Natural killer cell (primary cell): ENCODE measurements around the gene SLC17A1. TPM values are rescaled to one million over a fixed set of nuclear protein-coding genes. Genes with fewer than 3 reads are reported as not detected.

ENCODE experiments used
- ATAC-seq, 3 donors: fragments of 150-1000 bp in 2 of 3; fragments of 200-7000 bp in 1 of 3; cut with Tn5 transposase; 1 replicate in 1 of 3; 2 replicates in 2 of 3; pipeline ENCODE4 v1.10.0; 2021; ENCODE audit warnings: mild to moderate bottlenecking in 2 of 3, moderate library complexity in 2 of 3
- DNase-seq, 2 donors: peaks; one replicate each; pipeline versions ENCODE4 v3.0.0 to v3.0.0-alpha.2; 2013 to 2021; ENCODE audit warnings: mixed read lengths in 1 of 2
- H3K27ac ChIP-seq: one replicate; pipeline ENCODE4 v1.5.1; 2013; ENCODE audit warnings: mild to moderate bottlenecking, low read length
- H3K27me3 ChIP-seq: one replicate; pipeline ENCODE4 v1.6.1; 2013; ENCODE audit warnings: low read length; ENCODE audit not compliant: control insufficient read depth, insufficient read depth
- H3K36me3 ChIP-seq: one replicate; pipeline ENCODE4 v1.6.1; 2013; ENCODE audit warnings: low read length; ENCODE audit not compliant: control insufficient read depth, insufficient read depth
- H3K4me1 ChIP-seq: one replicate; pipeline ENCODE4 v1.6.1; 2013; ENCODE audit warnings: low read length; ENCODE audit not compliant: control insufficient read depth, insufficient read depth
- H3K4me3 ChIP-seq: one replicate; pipeline ENCODE4 v1.5.1; 2013; ENCODE audit warnings: low read length
- H3K9me3 ChIP-seq: one replicate; pipeline ENCODE4 v1.6.1; 2013; ENCODE audit warnings: low read length; ENCODE audit not compliant: control insufficient read depth, insufficient read depth
- H3K27ac Mint-ChIP-seq, 2 donors: one replicate each; pipeline ENCODE4 v1.8.0; 2022; ENCODE audit warnings: mild to moderate bottlenecking in 2 of 2, mixed read lengths in 2 of 2, moderate library complexity in 1 of 2
- H3K27me3 Mint-ChIP-seq, 2 donors: one replicate each; pipeline ENCODE4 v1.8.0; 2022; ENCODE audit warnings: low read depth in 2 of 2, mixed read lengths in 2 of 2
- H3K36me3 Mint-ChIP-seq: one replicate; pipeline ENCODE4 v1.8.0; 2022; ENCODE audit warnings: mixed read lengths
- H3K4me1 Mint-ChIP-seq, 2 donors: one replicate each; pipeline ENCODE4 v1.8.0; 2022; ENCODE audit warnings: mixed read lengths in 2 of 2
- H3K4me3 Mint-ChIP-seq: one replicate; pipeline ENCODE4 v1.8.0; 2022; ENCODE audit warnings: mild to moderate bottlenecking, moderate library complexity, mixed read lengths
- H3K9me3 Mint-ChIP-seq, 2 donors: one replicate each; pipeline ENCODE4 v1.8.0; 2022; ENCODE audit warnings: mixed read lengths in 2 of 2
- CTCF ChIP-seq: fragments of 200-600 bp; IDR thresholded peaks from one replicate; pipeline ENCODE4 v1.8.0; 2022; ENCODE audit warnings: antibody characterized with exemption
- WGBS: methylation state at CpG from one replicate; pipeline ENCODE4 v1.1.7; 2013; ENCODE audit warnings: missing lambda C conversion rate; ENCODE audit not compliant: insufficient coverage; 5-methylcytosine and 5-hydroxymethylcytosine counted together
- intact Hi-C: fragments of 100-400 bp; cut with micrococcal nuclease; formaldehyde crosslinking; loops from one replicate; pipeline ENCODE4 v1.14.2; 2022
- total RNA-seq, 4 donors: library from RNA; stranded (reverse); fragments of 120-200 nt in 1 of 4; gene quantifications; one replicate each; pipeline versions ENCODE4 v1.2.3 to v1.2.4, GENCODE V29; 2013 to 2022

The SLC17A1 gene
- total RNA-seq, 3 donors from 2014 or later (not counting 1 experiment from before 2014, with no cell fraction given) = 0.27 to 0.71 (median 0.50) TPM

DNA sequence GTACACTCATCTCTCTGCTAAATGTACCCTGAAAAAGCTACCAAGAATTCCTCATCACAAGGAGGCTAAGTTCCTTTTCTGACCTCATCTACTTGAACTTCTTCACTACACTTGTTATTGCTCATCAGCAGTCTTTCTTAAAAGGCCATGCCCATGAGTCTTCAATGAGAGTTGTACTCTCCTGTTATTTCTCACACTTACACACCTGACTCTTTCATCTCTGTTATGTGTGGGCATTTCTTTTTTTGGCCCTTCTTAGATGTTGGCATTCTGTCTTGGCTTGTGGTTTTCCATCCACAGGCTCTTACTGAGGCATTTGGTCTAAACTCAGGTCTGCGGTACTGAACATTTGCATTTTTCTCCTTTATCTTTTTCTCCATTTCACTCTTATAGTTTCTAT lies 10.7 kb upstream of the SLC17A1 start:
- Mint-ChIP-seq H3K36me3 (no peaks in the 10 kb centered on the region), H3K4me3 (no peak overlapping the region), H3K4me1 (no peaks in the 10 kb centered on the region), H3K9me3 (no peaks in the 10 kb centered on the region), H3K27me3 (peaks cover 8 to 23% of the 10 kb centered on the region in 2 donors), H3K27ac (no peak overlapping the region)
- Histone ChIP-seq H3K27me3 (peaks cover 6% of the 10 kb centered on the region), H3K4me1 (no peaks in the 10 kb centered on the region), H3K9me3 (no peaks in the 10 kb centered on the region), H3K4me3 (no peak overlapping the region), H3K27ac (no peak overlapping the region), H3K36me3 (no peaks in the 10 kb centered on the region)
- 50% methylated on average over 1 of the region's 1 CpG for WGBS
- DNase-seq (no peak), ATAC-seq (no peak)
- intact Hi-C loops = no loop called here
- TF ChIP-seq CTCF = no peak

DNA sequence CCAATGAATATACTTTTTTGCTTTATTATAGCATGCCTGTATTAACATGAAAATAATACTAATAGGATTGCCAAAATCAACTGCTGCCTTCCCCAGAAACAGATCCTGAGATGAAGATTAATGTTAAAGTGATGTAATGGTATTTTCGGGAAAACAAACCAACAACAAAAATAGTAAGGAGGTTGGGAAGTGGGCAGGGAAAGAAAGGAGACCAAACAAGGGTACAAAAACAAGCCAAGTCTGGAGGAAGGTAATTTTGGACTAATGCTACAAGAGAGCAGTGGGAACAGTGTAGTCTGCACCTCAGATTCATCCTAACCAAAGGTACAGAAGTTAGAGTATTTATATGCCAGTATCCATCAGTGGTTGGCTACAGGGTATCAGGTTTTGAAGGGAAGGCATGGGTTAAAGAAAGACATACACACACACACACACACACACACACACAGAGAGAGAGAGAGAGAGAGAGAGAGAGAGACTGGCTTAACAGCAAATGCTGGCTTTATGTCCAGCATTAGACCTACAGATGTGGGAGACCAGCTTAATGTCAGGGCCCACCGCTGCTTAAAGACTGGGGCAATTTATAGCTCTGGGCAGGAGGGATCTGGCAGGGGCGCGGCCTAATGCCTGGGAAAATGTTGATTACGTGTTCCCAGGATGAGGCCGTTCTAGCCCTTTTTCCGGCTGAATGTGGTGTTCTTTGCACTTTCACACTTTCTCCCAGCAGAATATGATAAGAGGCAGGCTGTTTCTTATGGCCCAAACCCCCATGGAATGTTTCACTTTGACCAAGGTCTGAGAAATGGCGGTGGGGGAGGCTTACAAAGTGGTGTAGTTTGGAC lies 3.8 kb upstream of the SLC17A1 start:
- DNase-seq = no peak
- no peak for ATAC-seq
- no peaks in the 10 kb centered on the region for H3K4me1 Mint-ChIP-seq
- 92% methylated on average over 8 of the region's 8 CpGs for WGBS
- H3K4me1 ChIP-seq = no peaks in the 10 kb centered on the region
- H3K9me3 ChIP-seq = no peaks in the 10 kb centered on the region
- H3K27me3 ChIP-seq = peaks cover 2% of the 10 kb centered on the region
- H3K9me3 Mint-ChIP-seq = no peaks in the 10 kb centered on the region
- intact Hi-C loops = no loop called here
- H3K4me3 Mint-ChIP-seq = no peak overlapping the region
- H3K27ac Mint-ChIP-seq = no peak overlapping the region
- no peaks in the 10 kb centered on the region for H3K36me3 ChIP-seq
- H3K27me3 Mint-ChIP-seq = peaks cover 12 to 18% of the 10 kb centered on the region in 2 donors
- H3K36me3 Mint-ChIP-seq = no peaks in the 10 kb centered on the region
- TF ChIP-seq CTCF = no peak
- H3K4me3 ChIP-seq = no peak overlapping the region
- H3K27ac ChIP-seq = no peak overlapping the region

DNA sequence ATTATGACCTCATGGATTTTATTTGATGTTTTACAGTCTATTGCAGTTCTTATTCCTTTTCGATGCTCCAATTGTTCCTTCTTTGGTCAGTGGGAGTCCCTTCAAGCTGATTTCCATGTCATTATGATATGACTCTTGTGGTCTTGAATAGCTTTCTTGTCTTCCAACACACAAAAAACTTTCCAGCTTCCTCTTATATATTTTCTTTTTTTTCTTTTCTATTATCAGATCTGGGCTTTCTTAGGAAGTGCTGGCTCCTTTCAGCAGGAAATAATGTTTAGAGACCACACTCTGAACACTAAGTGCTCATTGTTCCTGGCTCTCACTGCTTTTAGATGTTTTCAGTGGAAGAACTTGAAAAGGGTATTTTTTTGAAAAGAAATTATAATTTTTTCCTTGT lies 3.1 kb upstream of the SLC17A1 start:
- H3K4me1 ChIP-seq = no peaks in the 10 kb centered on the region
- Mint-ChIP-seq H3K36me3 (no peaks in the 10 kb centered on the region), H3K9me3 (no peaks in the 10 kb centered on the region), H3K27ac (no peak overlapping the region), H3K27me3 (peaks cover 12 to 19% of the 10 kb centered on the region in 2 donors), H3K4me3 (no peak overlapping the region), H3K4me1 (no peaks in the 10 kb centered on the region)
- intact Hi-C loops = no loop called here
- TF ChIP-seq CTCF = no peak
- no peak overlapping the region for H3K27ac ChIP-seq
- no peak for ATAC-seq
- H3K36me3 ChIP-seq = no peaks in the 10 kb centered on the region
- 38% methylated on average over 1 of the region's 1 CpG for WGBS
- H3K9me3 ChIP-seq = no peaks in the 10 kb centered on the region
- H3K27me3 ChIP-seq = no peaks in the 10 kb centered on the region
- H3K4me3 ChIP-seq = no peak overlapping the region
- no peak for DNase-seq

GRCh38 chr6:25833136-25833535 lies 1.3 kb upstream of the SLC17A1 start:
- intact Hi-C loops = no loop called here
- Mint-ChIP-seq H3K27ac (no peak overlapping the region), H3K4me3 (no peak overlapping the region), H3K36me3 (no peaks in the 10 kb centered on the region), H3K9me3 (no peaks in the 10 kb centered on the region), H3K27me3 (peaks cover 10 to 19% of the 10 kb centered on the region in 2 donors), H3K4me1 (no peaks in the 10 kb centered on the region)
- Histone ChIP-seq H3K27ac (no peak overlapping the region), H3K27me3 (no peaks in the 10 kb centered on the region), H3K4me3 (no peak overlapping the region), H3K9me3 (no peaks in the 10 kb centered on the region), H3K4me1 (no peaks in the 10 kb centered on the region), H3K36me3 (no peaks in the 10 kb centered on the region)
- ATAC-seq (no peak), DNase-seq (no peak)
- no peak for TF ChIP-seq CTCF
